Measurements from ENCODE around the gene PSAPL1.
"Not testable (repeated sequence)": the region's sequence is repeated elsewhere in the genome, so short reads cannot be mapped to it uniquely, and the experiment has no call there.

The PSAPL1 gene

DNA sequence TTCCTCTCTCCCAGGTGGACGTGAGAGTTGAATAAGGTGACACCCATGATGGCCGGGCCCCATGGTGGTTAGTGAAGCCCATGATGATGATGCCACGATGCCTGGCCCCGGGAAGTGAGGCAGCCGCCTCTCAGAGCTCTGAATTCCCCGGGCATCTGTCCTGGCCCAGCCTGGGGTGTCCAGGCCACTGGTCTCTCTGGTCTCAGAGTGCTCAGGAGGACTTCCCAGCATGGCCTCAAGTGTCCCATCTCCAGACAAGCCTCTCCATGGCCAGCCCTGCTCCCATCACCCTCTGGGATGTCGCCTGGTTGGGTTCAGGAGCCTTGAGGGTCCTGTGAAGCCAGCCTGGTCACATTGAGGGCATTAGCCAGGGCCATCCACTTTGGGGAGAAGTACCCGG lies 24.7 kb upstream of the PSAPL1 start:
- DNase-seq (ENCODE audit: low read depth, low spot score), result no peak

DNA sequence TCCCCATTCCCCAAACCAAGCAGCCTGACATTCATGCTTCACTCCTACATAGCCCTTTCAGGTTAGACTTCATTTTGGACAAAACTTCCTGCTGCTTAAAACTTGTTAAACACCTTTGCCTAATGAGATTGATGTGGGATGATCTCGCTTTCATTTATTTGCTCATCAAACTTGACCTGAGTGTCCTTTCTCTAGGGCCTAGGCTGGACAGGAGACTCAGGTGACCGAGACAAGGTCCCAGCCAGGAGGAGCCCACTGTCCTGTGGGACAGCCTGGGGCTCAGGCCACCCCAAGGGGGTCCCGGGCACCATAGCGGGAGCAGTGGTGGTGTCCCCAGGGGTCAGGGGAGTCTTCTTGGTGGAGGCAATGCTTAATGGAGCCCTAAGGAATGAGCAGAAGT lies 23.7 kb upstream of the PSAPL1 start:
- no peak for DNase-seq (ENCODE audit: low read depth, low spot score)

DNA sequence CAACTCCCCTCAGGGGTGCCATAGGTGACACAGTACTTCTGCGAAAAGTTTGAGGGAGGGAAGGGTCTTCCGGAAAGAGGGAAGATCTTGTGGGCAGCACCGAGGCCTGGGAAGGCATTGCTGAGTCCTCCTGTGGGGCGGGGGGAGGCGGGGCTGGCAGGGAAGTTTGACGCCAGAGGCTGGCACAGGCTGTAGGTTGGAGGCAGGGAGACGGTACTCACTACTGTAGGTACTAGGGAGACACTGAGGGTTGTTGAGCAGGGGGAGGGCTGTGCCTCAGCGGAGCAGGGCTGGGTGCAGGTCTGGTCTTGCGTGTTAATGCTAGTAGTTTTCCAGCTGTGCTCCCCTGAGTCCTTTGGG lies 23.3 kb upstream of the PSAPL1 start:
- DNase-seq (ENCODE audit: low read depth, low spot score), result no peak

DNA sequence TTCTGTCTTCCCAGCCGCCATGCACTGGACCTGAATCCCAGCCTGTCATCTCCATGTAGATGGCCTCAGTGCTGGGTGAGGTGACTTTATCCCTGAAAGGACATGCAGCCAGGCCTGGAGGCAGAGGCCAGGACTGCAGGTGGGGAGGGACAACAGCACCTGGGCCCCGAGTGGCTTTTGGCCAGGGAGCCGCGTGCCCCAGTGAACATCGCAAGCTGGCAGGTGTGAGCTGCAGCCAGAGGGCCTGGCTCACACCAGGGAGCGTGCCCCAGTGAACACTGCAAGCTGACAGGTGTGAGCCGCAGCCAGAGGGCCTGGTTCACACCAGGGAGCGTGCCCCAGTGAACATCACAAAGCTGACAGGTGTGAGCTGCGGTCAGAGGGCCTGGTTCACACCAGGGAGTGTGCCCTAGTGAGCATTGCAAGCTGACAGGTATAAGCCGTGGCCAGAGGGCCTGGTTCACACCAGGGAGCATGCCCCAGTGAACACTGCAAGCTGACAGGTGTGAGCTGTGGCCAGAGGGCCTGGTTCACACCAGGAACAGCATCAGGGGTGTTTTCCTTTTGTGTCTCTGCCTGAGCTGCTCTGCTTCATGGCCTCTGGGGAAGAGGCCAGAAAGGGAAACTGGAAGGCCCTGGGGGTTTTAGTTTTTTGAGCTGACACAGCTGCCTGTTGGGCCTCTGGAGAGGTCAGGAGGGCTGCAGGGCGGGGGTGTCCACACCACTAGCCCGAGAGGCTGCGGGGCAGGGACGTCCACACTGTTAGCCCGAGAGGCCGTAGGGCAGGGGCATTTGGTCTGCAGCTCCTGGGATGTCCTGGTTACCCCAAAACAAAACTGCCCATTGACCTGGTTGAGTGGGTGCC lies 22.7 kb upstream of the PSAPL1 start:
- no peak for DNase-seq (ENCODE audit: low read depth, low spot score)

DNA sequence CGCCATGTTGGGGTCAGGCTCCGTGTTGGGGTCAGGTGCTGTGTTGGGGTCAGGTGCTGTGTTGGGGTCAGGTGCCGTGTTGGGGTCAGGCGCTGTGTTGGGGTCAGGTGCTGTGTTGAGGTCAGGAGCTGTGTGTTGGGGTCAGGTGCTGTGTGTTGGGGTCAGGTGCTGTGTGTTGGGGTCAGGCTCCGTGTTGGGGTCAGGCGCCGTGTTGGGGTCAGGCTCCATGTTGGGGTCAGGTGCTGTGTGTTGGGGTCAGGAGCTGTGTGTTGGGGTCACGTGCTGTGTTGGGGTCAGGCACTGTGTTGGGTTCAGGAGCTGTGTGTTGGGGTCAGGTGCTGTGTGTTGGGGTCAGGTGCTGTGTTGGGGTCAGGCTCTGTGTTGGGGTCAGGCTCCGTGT lies 18.1 kb upstream of the PSAPL1 start:
- not testable (repeated sequence) for DNase-seq (ENCODE audit: low read depth, low spot score)

DNA sequence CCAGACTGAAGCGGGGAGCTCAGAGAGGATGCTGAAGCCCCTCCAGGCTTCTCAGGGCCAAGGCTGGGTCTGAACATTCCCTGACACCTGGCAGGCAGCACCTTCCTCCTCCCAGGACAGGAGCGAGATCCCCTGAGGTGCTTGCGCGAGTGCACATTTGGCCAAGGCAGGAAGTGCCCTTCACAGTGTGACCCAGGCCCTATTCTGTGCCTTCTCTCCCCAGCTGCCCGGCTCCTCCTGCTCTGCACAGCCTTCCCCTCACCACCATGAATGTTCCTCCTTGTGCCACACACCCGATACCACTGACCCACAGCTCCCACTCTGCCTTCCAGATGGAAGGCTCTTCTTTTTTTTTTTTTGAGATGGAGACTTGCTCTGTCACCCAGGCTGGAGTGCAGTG lies 17.1 kb upstream of the PSAPL1 start:
- no peak for DNase-seq (ENCODE audit: low read depth, low spot score)

DNA sequence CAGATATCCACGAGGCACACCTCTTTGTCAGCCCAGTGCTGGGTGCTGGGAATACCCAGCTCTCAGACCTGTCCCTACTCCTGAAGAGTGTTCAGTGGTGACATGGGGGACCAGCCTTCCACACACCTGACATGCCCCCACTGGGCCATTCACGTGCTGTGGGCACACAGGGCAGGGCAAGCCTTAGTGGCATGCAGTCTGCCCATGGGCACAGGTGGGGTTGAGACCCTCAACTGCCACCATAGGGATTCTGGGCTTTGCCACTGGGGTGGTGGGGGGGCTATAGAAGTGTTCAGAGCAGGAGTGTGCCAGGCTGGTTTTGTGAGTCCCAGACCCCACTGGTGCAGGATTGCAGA lies 16.7 kb upstream of the PSAPL1 start:
- DNase-seq (ENCODE audit: low read depth, low spot score), result no peak

DNA sequence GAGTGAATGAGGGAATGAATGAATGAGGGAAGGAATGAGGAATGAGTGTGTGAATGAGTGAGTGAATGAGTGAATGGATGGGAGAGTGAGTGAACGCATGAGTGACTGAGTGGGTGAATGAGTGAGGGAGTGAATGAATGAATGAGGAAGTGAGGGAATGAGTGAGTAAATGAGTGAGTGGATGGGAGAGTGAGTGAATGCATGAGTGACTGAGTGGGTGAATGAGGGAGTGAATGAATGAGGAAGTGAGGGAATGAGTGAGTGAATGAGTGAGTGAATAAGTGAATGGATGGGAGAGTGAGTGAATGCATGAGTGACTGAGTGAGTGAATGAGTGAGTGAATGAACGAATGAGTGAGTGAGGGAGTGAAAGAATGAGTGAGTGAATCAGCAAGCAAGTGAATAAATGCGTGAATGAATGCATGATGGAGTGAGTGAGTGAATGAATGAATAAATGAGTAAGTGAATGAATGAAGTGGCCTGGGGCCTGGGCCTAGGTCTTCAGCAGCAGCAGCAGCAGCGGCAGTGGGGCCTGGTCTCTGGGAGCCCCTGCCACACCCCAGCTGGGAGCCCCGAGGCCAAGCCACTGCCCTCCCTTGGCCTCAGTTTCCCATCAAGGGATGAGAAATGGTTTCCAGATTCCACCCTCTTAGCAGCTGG lies 16.2 kb upstream of the PSAPL1 start:
- DNase-seq (ENCODE audit: low read depth, low spot score), result no peak

DNA sequence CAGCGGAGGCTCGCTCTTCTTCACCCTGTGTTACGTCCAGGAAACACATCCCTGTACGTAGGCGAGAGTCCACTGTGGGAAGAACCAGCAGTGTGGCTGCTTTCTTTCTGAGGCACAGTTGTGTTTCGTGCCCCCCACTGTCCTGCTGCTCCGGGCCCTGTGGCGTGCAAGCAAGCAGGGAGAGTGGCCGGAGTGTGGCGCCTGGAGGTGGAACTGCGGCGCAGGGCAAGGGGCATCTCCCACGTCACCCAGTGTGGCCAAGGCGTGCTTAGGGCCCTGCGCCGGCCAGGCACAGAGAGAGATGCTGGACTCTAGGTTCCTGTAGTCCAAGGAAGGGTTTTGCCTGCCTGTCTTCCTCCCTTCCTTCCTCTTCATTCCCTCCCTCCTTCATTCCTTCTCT lies 13.3 kb upstream of the PSAPL1 start:
- DNase-seq (ENCODE audit: low read depth, low spot score), result no peak

DNA sequence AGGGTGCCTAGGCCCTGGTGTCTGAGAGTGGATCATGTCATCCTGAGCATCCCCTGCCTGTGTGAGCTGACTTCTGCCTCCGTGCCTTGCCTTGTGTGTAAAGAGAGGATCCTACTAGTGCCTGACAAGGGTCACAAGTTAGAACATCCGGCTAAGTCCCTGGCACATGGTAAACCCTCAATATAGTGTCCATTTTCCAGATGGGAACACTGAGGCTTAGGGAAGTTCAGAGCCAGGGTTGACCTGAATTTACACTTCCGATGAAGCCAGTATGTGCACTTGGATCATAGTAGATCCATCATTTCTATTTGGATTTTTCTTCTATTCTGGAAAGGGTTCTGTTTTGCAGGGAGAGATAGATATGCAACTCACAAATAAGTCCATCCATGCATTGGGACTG lies 12.5 kb upstream of the PSAPL1 start:
- DNase-seq (ENCODE audit: low read depth, low spot score), result no peak

DNA sequence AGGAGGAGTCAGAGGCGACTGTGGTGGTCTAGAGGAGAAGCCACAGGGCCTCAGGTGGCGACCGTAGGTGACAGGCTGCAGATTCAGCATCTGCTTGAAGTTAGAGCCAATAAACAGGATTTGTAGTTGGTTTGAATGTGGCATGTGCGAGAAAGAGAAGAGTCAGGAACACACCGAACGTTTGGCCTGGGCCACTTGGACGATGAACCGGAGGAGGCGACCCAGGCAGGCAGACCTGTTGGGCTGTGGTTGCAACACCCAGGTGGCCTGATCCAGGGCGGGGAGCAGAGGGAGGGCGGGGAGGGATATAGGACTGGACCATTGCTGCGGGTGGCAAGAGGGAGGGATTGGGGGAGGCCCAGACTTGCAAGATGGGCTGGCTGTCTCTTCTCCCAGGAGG lies 10.0 kb upstream of the PSAPL1 start:
- DNase-seq (ENCODE audit: low read depth, low spot score), result no peak

DNA sequence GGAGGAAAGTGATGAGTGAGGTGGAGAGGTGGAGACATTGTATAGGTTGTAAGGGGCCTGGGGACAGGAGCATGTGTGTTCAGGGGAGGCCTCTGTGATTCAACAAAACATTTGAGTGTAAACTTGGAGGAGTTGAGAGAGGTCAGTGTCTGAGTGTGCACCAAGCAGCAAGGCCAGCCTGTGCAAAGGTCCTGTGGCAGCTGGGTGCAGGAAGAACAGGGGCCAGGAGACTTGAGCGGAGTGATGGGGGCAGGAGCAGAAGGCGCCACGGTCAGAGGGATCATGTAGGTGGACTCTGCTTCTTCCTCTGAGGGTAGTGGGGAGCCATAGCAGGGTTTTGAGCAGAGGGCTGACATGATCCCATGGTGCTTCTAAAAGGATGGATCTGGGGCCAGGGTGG lies 9.6 kb upstream of the PSAPL1 start:
- DNase-seq (ENCODE audit: low read depth, low spot score), result no peak

DNA sequence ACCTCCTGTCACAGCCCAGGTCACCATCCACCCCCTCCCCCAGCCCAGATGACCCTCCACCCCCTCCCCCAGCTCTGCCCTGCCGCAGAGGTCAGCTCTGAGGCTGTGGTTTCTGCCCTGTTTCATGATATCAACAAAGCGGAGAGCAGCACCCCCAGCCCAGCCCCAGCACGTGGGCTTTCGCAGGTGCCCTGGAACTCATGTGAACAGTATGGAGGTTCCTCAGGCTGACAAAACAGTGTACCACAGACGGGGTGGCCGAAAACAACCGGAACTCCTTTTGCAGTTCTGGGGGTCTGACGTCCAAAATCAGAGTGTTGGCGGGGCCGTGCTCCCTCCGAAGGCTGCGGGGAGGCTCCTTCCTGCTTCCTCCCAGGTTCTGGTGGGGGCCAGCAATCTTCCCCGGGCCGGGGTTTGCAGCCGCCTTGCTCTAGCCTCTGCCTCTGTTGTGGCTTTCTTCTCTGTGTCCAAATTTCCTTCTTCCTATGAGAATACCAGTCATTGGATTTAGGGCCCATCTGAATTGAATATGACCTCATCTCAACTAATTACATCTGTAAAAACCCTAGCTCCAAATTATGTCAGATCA lies 7.9 kb upstream of the PSAPL1 start:
- DNase-seq (ENCODE audit: low read depth, low spot score), result no peak

DNA sequence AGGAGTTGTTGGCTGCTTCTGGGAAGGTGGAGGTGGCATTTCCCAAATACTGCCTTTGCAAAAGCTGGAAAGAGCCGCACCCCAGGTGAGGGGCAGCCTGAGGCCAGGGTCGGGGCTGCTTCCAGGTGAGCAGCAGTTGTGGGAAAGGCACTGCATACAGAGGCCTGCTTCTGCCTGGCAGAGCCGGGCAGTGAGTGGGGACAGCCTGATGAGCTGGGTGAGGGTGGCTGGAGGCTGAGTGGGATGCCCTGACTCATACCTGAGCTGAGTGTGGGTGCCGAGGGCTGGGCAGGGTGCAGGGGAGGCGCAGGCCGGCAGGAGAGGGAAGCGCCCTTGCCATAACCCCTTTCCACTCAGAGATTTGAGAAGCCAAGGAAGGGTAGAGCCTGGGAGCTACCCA lies 6.5 kb upstream of the PSAPL1 start:
- no peak for DNase-seq (ENCODE audit: low read depth, low spot score)

DNA sequence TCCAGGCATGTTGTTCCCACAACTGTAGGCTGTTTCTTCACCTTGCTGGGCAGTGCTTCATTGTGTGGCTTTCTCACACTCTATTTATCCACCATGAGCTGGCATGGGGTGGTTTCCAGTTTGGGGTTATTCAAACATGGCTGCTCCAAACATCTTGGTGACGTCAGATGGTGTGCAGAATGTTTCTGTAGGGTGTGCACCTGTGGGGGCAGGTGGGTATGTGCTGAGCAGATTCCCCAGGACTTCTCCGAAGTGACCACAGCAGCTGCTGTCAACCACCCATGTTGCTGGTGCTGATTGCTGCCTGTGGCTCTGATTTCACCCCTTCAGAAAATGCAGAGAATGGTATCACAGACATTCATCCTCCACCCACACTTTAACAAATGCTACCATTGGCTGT lies 5.0 kb upstream of the PSAPL1 start:
- DNase-seq (ENCODE audit: low read depth, low spot score), result no peak

DNA sequence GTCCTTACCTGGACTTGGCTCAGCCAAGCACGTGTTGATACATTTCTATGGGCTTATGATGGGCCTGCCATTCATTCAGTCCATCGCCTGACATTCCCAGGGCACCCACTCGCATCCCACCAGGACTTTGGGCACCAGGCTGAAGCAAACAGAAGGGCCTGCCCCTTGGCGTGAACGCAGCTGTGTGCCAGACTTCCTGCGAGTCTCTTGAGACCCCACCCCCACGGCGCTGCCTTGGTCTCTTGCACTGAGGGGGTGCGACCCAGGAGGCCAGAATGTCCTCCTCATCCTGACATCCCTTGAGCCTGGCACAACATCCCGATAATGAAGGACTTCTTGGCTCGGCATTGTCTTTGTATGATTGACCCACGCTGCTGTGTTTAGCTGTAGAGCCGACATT lies 1.5 kb upstream of the PSAPL1 start:
- no peak for DNase-seq (ENCODE audit: low read depth, low spot score)

DNA sequence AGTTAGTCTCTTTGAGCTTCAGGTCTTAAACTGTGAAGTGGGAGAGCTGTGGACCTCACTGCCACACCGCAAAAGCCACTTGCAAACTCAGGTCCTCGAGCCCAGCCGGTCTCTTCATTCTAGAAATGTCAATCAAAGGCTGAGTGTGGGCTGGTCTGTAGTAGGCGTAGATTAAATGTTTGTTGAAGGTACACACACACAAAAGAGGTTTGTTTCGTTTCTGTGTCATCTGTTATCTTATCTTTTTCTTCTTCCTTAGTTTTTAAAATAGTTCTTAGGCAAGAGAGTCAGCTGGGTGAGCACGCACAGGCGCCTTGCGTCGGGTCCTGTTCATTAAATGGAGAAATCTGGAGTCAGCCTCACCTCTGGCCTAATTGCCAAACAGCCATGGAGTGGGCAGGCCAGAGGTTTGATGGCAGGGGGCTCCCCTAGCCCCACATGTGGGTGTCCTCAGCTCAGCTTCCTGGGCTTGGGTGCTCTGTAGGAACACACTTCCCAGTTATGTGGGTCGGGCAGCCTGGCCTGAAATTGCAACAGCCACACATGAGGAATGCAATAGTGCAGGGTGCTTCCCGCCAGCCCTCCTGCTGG lies 836 bp upstream of the PSAPL1 start:
- DNase-seq (ENCODE audit: low read depth, low spot score), result no peak

DNA sequence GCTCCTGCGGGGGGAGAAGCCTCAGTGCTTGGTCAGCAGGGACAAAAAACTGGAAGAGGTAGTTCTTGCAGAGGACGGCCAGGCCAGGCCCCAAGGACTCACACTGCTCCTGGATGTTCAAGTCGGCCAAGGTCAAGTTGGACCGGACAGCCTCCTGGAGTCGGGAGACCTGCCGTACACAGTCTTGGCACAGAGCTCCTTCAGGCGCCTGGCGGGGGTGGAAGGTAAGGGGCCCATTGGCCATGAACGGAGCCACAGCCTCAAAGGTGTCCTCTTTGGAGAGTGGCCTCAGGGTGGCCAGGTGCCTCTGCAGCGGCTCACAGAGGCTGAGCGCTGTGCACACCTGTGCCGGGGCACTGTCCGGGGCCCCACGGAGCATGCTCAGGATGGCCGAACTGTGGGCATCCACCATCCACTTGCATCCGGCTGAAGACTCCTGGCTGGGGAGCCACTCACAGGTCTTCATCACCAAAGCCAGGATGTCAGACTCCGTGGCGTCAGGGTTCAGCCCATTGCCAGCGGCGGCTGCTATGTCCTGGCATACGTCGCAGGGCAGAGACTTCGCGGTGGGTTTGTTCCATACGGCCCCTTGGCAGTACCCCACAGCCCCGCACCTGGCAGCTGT lies 477 bp downstream of the PSAPL1 start:
- no peak for DNase-seq (ENCODE audit: low read depth, low spot score)

DNA sequence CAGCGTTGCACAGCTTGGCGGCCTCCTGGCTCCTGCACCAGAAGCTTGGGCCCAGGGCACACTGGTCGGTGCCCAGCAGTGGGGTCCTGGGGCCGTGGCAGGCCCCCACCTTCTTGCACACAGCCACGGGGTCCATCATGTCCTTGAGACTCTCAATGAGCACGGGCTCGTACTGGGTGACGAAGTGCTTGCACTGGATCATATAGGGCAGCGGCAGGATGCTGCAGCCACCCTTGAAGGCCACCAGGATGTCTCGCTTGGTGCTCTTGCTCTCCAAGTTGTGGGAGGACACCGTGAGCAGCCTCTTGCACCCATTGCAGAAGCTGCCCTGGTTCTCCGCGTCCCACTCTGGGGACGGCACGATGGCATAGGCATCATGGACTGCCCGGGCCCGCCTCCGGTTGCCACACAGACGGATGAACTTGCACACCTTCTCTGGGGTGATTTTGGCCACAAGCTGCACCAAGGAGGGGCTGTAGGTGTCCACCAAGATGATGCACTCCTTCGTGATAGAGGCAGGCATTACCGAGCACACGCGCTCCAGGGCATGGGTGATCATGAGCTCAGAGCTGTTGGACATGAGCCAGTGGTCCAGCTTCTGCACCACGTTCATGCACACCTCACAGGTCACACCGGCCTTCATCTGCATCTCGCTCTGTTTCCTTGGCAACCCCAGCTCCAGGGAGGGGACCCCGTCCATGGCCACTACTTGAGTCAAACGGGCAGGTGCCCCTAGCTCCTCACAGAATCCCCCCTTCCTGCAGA lies 1.2 kb downstream of the PSAPL1 start:
- no peak for DNase-seq (ENCODE audit: low read depth, low spot score)

DNA sequence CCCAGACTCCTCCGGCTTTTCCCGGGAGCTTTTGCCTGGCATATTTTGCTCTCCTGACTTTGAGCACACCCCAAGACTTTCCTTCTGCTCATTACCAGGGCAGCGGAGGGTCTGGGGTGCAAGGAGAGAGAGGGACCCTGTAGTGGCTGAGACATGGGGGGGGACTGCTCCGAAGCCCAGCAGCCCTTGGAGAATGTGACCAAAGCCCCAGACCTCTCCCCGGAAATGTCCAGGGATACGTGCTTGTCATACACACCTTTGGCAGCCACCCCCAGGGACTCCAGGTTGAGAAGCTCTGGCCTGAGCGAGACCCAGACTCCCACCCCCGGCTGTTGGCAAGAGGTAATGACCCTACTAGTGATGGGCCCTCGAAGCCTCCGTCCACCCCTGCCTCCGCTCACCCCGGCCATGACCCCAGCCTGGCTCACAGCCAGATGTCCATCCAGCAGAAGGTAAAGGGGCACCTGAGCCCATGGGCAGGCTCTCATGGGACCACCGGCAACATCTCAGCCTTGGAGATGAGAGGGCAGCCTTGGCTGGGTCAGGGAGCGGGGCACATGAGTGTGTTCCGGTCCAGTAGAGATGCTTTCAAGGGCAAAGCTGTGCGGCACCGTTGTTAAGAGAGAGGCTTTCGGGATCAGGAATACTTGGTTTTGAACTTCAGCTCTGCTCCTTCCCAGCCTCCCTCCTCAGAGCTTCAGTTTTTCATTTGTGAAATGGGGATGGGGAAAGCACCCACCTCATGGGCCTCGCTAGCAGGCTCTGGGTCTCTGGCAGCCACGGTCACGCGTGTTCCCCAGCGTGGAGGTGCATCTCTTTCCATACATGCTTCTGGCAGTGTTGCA lies 2.0 kb downstream of the PSAPL1 start:
- DNase-seq (ENCODE audit: low read depth, low spot score), result no peak

All from iPS DF 19.7 (cell line).